Keratinocyte (primary cell): ENCODE results near the gene NAT16. TPM values are rescaled to one million over a fixed set of nuclear protein-coding genes. Genes with fewer than 3 reads are reported as not detected.

ENCODE experiments used
- DNase-seq: peaks from one replicate; pipeline ENCODE4 v3.0.0-alpha.2; 2011; ENCODE audit warnings: low read depth, missing footprints, low spot score
- FAIRE-seq: peaks from 2 replicates; lab custom pipeline; 2011; peaks lifted over from hg19 to GRCh38; lab: Jason Lieb, UNC
- H2AFZ ChIP-seq: 2 replicates; pipeline ENCODE4 v1.6.0; 2012; ENCODE audit warnings: low read length, control low read depth, inconsistent platforms; ENCODE audit not compliant: control insufficient read depth
- H3K27ac ChIP-seq: 2 replicates; pipeline ENCODE4 v1.5.1; 2011; ENCODE audit warnings: low read length; ENCODE audit not compliant: control insufficient read depth, insufficient read depth
- H3K27me3 ChIP-seq: 3 replicates; pipeline ENCODE4 v1.6.0; 2011; ENCODE audit warnings: low read length; ENCODE audit not compliant: control insufficient read depth, insufficient read depth; ENCODE audit errors: extremely low read depth
- H3K36me3 ChIP-seq, 2 experiments: 2 replicates in 1 of 2; 3 replicates in 1 of 2; pipeline ENCODE4 v1.5.1; 2011; ENCODE audit warnings: low read length in 2 of 2, mild to moderate bottlenecking in 1 of 2; ENCODE audit not compliant: control insufficient read depth in 2 of 2, insufficient read depth in 2 of 2; ENCODE audit errors: extremely low read depth in 1 of 2
- H3K4me1 ChIP-seq: 3 replicates; pipeline ENCODE4 v1.5.1; 2011; ENCODE audit warnings: low read length; ENCODE audit not compliant: control insufficient read depth, insufficient read depth; ENCODE audit errors: extremely low read depth
- H3K4me2 ChIP-seq: 3 replicates; pipeline ENCODE4 v1.6.0; 2011; ENCODE audit warnings: low read depth, low read length; ENCODE audit not compliant: control insufficient read depth, insufficient read depth; ENCODE audit errors: extremely low read depth
- H3K4me3 ChIP-seq, 3 experiments: fragments of 200-600 bp in 1 of 3; sonication (generic) in 1 of 3; 2 replicates in 2 of 3; 3 replicates in 1 of 3; pipeline ENCODE4 v1.5.1; 2011 to 2016; ENCODE audit warnings: low read length in 3 of 3, mild to moderate bottlenecking in 3 of 3, control low read depth in 2 of 3, inconsistent platforms in 1 of 3, low read depth in 1 of 3, mixed read lengths in 1 of 3, mixed run types in 1 of 3, moderate library complexity in 1 of 3; ENCODE audit not compliant: control insufficient read depth in 2 of 3, insufficient read depth in 2 of 3; ENCODE audit errors: extremely low read depth in 1 of 3
- H3K79me2 ChIP-seq: 2 replicates; pipeline ENCODE4 v1.6.0; 2012; ENCODE audit warnings: low read length; ENCODE audit not compliant: control insufficient read depth, insufficient read depth
- H3K9ac ChIP-seq: 3 replicates; pipeline ENCODE4 v1.6.0; 2011; ENCODE audit warnings: low read length; ENCODE audit not compliant: control insufficient read depth, insufficient read depth; ENCODE audit errors: extremely low read depth
- H3K9me1 ChIP-seq: 3 replicates; pipeline ENCODE4 v1.6.0; 2011; ENCODE audit warnings: low read length; ENCODE audit not compliant: control insufficient read depth, insufficient read depth; ENCODE audit errors: extremely low read depth
- H3K9me3 ChIP-seq: 2 replicates; pipeline ENCODE4 v1.5.1; 2012; ENCODE audit warnings: low read depth, low read length; ENCODE audit not compliant: control insufficient read depth
- H4K20me1 ChIP-seq: 3 replicates; pipeline ENCODE4 v1.6.0; 2011; ENCODE audit warnings: low read length; ENCODE audit not compliant: control insufficient read depth, insufficient read depth; ENCODE audit errors: extremely low read depth
- EZH2 ChIP-seq: IDR thresholded peaks from one replicate; pipeline ENCODE4 v1.6.1; 2012; ENCODE audit warnings: inconsistent platforms, mild to moderate bottlenecking, low read length, moderate library complexity
- dilution Hi-C: fragments of 300-500 bp; cut with MboI; formaldehyde crosslinking; loops from one replicate; pipeline ENCODE4 v1.7.0; 2020; ENCODE audit warnings: low sequenced_read_pairs; ENCODE audit not compliant: extremely low pct_ligation_motif_present
- polyA plus RNA-seq, 5 experiments: library from polyadenylated mRNA; depleted of rRNA in 3 of 5; stranded (reverse) in 3 of 5; stranded (forward) in 1 of 5; unstranded in 1 of 5; fragments of >200 nt; gene quantifications; 1 replicate in 1 of 5; 2 replicates in 3 of 5; 3 replicates in 1 of 5; pipeline versions ENCODE4 v1.2.1 to v1.2.3, GENCODE V29; 2011 to 2012; ENCODE audit warnings: missing spikeins in 2 of 5, low read depth in 1 of 5, low replicate concordance in 1 of 5
- TF ChIP-seq, protein P1 (sequence below), 3 experiments: IDR thresholded peaks in 1 of 3; conservative IDR thresholded peaks in 1 of 3; optimal IDR thresholded peaks in 1 of 3; 2 replicates in 2 of 3; 3 replicates in 1 of 3; pipeline versions ENCODE3 to v1.5.1; 2011; ENCODE audit warnings: low read length in 3 of 3, mild to moderate bottlenecking in 3 of 3, moderate library complexity in 2 of 3, control low read depth in 1 of 3, inconsistent platforms in 1 of 3; ENCODE audit not compliant: insufficient read depth in 2 of 3; ENCODE audit errors: extremely low read depth in 1 of 3

Gene NAT16
- polyA plus RNA-seq, 1 donor (not counting 4 experiments of a cell fraction or from before 2014, with no cell fraction given), result not detected

DNA sequence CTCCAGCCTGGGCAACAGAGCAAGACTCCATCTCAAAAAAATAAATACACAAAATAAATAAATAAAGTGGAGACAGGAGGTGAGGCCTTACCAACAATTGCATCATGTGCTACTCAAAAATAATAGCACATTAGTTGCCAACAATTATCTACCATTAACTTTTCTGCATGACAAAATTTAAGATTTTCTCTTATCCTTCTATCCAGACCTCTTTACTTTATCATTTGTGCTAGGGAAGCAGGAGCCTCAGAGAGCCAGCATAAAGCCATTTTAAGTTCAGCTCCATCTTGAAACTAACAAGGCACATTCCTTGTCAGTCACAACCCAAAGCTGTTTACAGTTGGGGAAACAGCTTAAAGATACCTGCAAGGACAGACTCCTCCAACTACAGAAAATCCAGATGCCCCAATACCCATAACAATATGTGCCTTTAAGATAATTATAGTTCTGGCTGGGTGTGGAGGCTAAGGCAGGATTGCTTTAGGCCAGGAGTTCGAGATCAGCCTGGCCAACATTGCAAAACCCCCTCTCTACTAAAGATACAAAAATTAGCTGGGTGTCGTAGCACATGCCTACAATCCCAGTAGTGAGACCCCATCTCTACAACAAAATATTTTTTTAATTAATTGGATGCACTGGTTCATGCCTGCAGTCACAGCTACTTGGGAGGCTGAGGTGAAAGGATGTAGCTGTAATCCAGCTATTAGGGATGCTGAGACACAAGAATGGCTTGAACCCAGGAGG lies 28.0 kb downstream of the NAT16 start:
- Histone ChIP-seq H3K4me2 (no peak overlapping the region), H3K4me1 (peaks cover 19% of the 10 kb centered on the region)

DNA sequence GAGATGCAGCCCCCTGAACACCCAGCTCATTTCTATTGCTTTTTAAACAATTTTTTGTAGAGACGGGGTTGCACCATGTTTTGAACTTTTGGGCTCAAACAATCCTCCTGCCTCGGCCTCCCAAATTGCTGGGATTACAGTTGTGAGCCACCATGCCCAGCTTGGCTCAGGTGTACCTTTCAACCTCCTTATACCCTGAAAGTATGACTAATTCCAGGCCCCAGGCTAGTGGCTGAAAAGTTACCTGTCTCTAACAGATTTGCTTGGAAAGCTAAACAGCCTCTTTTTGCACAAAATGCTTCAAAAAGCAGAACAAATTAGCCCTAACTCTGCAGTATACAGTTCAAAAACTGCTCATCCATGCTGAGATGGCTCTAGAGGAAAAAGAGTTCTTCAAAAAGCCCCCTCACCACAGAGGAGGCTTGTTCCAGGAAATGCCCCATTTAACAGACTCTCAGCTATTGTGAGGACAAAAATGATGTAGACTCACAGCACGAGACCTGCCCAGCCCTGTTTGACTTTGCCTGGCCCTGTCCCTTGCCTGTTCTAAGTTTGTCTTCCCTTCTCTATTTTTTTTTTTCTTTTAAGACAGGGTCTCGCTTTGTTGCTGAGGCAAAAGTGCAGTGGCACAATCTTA lies 39.2 kb downstream of the NAT16 start:
- no peaks in the 10 kb centered on the region for H3K9me1 ChIP-seq
- no peaks in the 10 kb centered on the region for H3K79me2 ChIP-seq
- FAIRE-seq (no peak), DNase-seq (no peak)
- peak overlapping the region in 1 of 3 experiments; percentile 43 for H3K4me3 ChIP-seq
- no peaks in the 10 kb centered on the region for H3K9me3 ChIP-seq
- peaks cover 38% of the 10 kb centered on the region for H3K4me1 ChIP-seq
- TF ChIP-seq, protein P1, sequence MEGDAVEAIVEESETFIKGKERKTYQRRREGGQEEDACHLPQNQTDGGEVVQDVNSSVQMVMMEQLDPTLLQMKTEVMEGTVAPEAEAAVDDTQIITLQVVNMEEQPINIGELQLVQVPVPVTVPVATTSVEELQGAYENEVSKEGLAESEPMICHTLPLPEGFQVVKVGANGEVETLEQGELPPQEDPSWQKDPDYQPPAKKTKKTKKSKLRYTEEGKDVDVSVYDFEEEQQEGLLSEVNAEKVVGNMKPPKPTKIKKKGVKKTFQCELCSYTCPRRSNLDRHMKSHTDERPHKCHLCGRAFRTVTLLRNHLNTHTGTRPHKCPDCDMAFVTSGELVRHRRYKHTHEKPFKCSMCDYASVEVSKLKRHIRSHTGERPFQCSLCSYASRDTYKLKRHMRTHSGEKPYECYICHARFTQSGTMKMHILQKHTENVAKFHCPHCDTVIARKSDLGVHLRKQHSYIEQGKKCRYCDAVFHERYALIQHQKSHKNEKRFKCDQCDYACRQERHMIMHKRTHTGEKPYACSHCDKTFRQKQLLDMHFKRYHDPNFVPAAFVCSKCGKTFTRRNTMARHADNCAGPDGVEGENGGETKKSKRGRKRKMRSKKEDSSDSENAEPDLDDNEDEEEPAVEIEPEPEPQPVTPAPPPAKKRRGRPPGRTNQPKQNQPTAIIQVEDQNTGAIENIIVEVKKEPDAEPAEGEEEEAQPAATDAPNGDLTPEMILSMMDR (optimal IDR thresholded peaks at IDR 0.05 in 1 of 3, IDR thresholded peaks at IDR 0.05 in 1 of 3, conservative IDR thresholded peaks at IDR 0.05 in 1 of 3; ENCODE audit: extremely low read depth in 1 of 3, insufficient read depth in 2 of 3, low read length in 3 of 3), result no peak
- no peak for TF ChIP-seq EZH2
- H4K20me1 ChIP-seq, result no peaks in the 10 kb centered on the region
- peak overlapping the region; percentile 63 for H3K9ac ChIP-seq
- dilution Hi-C loops, result no loop called here
- peak overlapping the region; percentile 87 for H3K4me2 ChIP-seq
- peaks cover 7 to 12% of the 10 kb centered on the region in 2 experiments for H3K36me3 ChIP-seq
- H3K27me3 ChIP-seq, result no peaks in the 10 kb centered on the region
- peak overlapping the region; percentile 93 for H3K27ac ChIP-seq
- H2AFZ ChIP-seq, result peak overlapping the region; percentile 56

More for the DNA sequence above, 28.0 kb downstream of the NAT16 start:
- Histone ChIP-seq H3K9ac (no peak overlapping the region), H3K9me1 (no peaks in the 10 kb centered on the region), H3K4me3 (no peak overlapping the region), H3K9me3 (no peaks in the 10 kb centered on the region), H4K20me1 (no peaks in the 10 kb centered on the region), H3K79me2 (peaks cover 20% of the 10 kb centered on the region), H3K27ac (no peak overlapping the region), H3K36me3 (peaks cover under 1 to 10% of the 10 kb centered on the region in 2 experiments), H3K27me3 (no peaks in the 10 kb centered on the region), H2AFZ (no peak overlapping the region)
- FAIRE-seq (no peak), DNase-seq (no peak)
- TF ChIP-seq, protein P1 (optimal IDR thresholded peaks at IDR 0.05 in 1 of 3, IDR thresholded peaks at IDR 0.05 in 1 of 3, conservative IDR thresholded peaks at IDR 0.05 in 1 of 3; ENCODE audit: extremely low read depth in 1 of 3, insufficient read depth in 2 of 3, low read length in 3 of 3), result no peak
- dilution Hi-C loops, result no loop called here
